ENCODE data around the gene DOCK3. TPM values are rescaled to one million over a fixed set of nuclear protein-coding genes. Genes with fewer than 3 reads are reported as not detected.

DOCK3 gene
- total and polyA plus RNA-seq, 2 of the 4 experiments (the other 2 are of a cell fraction) = under 0.01 to 0.12 TPM

GRCh38 chr3:51057121-51057520 lies 382.4 kb downstream of the DOCK3 start:
- no peak overlapping the region for H2BK15ac ChIP-seq (ENCODE audit: low read depth, low read length)
- H2BK5ac ChIP-seq (ENCODE audit: low read depth, low read length, poor library complexity, severe bottlenecking) = no peak overlapping the region
- WGBS, 2 experiments (ENCODE audit: extremely low coverage in 2 of 2, insufficient read length in 1 of 2) = no CpG with 5 or more reads among the region's 1 CpG
- no peak overlapping the region for H3K23ac ChIP-seq (ENCODE audit: low read depth, low read length)
- H4K8ac ChIP-seq (ENCODE audit: low read depth in 2 of 2, low read length in 2 of 2) = no peak overlapping the region
- POLR2A ChIA-PET (ENCODE audit: unreplicated experiment) = no interaction called here
- H4K91ac ChIP-seq (ENCODE audit: insufficient read depth, low read depth, low read length) = no peak overlapping the region
- H3K18ac ChIP-seq (ENCODE audit: low read depth, low read length) = no peak overlapping the region
- H4K5ac ChIP-seq (ENCODE audit: low read depth, low read length) = no peak overlapping the region
- H2AK5ac ChIP-seq (ENCODE audit: low read depth, low read length) = no peak overlapping the region
- dilution Hi-C loops (cut with HindIII; ENCODE audit: low sequenced_read_pairs, unreplicated experiment) = no loop called here
- no peaks in the 10 kb centered on the region for H3K79me1 ChIP-seq (ENCODE audit: low read depth in 1 of 2, low read length in 2 of 2)
- in situ Hi-C loops (cut with MboI; ENCODE audit: low sequenced_read_pairs) = no loop called here
- H3K4me1 ChIP-seq (ENCODE audit: control insufficient read depth, insufficient read depth, low read length) = no peaks in the 10 kb centered on the region
- no peak overlapping the region for H3K4ac ChIP-seq (ENCODE audit: low read depth, low read length)
- H3K27ac ChIP-seq (ENCODE audit: insufficient read depth, low read length) = no peak overlapping the region
- CTCF ChIA-PET = interaction anchor here (0.7 kb wide), 2 partner anchors 148 to 156 kb away, joined by 3 read pairs; no protein-coding TSS in a partner anchor
- no peak overlapping the region for H3K56ac ChIP-seq (ENCODE audit: extremely low read depth, insufficient read depth, low read length)
- no peak overlapping the region for H2BK120ac ChIP-seq (ENCODE audit: low read depth, low read length)
- H3K9me3 ChIP-seq (ENCODE audit: control insufficient read depth, insufficient read depth, low read length) = no peaks in the 10 kb centered on the region
- H3K27me3 ChIP-seq (ENCODE audit: control insufficient read depth, insufficient read depth, low read length) = no peaks in the 10 kb centered on the region
- H3K14ac ChIP-seq (replicated peaks; ENCODE audit: low read depth, low read length) = no peak overlapping the region
- no peak overlapping the region for H3K9ac ChIP-seq (ENCODE audit: low read depth, low read length)
- intact Hi-C loops (cut with micrococcal nuclease) = no loop called here
- no peak overlapping the region for H2AFZ ChIP-seq (replicated peaks; ENCODE audit: low read length, poor library complexity)
- H3K36me3 ChIP-seq (ENCODE audit: control insufficient read depth, insufficient read depth, low read length) = no peaks in the 10 kb centered on the region
- H3K4me2 ChIP-seq (ENCODE audit: low read depth, low read length) = no peak overlapping the region
- no peaks in the 10 kb centered on the region for H3K9me1 ChIP-seq (ENCODE audit: insufficient read depth, low read length)
- H2BK20ac ChIP-seq (ENCODE audit: low read depth, low read length) = no peak overlapping the region
- DNase-seq (no peak), ATAC-seq (ENCODE audit: low read depth) (no peak)
- no TSS peak for BruUV-seq (replicated peaks)
- H3K4me3 ChIP-seq (ENCODE audit: insufficient read depth, low read depth, low read length) = no peak overlapping the region
- no peaks in the 10 kb centered on the region for H4K20me1 ChIP-seq (ENCODE audit: insufficient read depth, low read length)
- H2AK9ac ChIP-seq (replicated peaks; ENCODE audit: low read depth, low read length, poor library complexity) = no peak overlapping the region
- TF ChIP-seq CHD1 (IDR thresholded peaks at IDR 0.05; ENCODE audit: low read depth, low read length) (no peak), MAFK (IDR thresholded peaks at IDR 0.05; ENCODE audit: low read depth, low read length) (no peak), RAD21 (IDR thresholded peaks at IDR 0.05; ENCODE audit: low read length) (no peak), NFE2L2 (IDR thresholded peaks at IDR 0.05; ENCODE audit: low read depth, low read length) (no peak), CEBPB (IDR thresholded peaks at IDR 0.05; ENCODE audit: low read depth, low read length) (no peak), FOS (IDR thresholded peaks at IDR 0.05; ENCODE audit: low read depth, low read length) (no peak), RCOR1 (IDR thresholded peaks at IDR 0.05; ENCODE audit: insufficient replicate concordance, low read length) (no peak), POLR2A (IDR thresholded peaks at IDR 0.05; ENCODE audit: low read depth, low read length) (no peak), BHLHE40 (IDR thresholded peaks at IDR 0.05; ENCODE audit: low read depth, low read length) (no peak), RFX5 (IDR thresholded peaks at IDR 0.05; ENCODE audit: low read depth, low read length) (no peak), SMC3 (IDR thresholded peaks at IDR 0.05; ENCODE audit: low read depth, low read length) (no peak)
- TF ChIP-seq, protein P1, sequence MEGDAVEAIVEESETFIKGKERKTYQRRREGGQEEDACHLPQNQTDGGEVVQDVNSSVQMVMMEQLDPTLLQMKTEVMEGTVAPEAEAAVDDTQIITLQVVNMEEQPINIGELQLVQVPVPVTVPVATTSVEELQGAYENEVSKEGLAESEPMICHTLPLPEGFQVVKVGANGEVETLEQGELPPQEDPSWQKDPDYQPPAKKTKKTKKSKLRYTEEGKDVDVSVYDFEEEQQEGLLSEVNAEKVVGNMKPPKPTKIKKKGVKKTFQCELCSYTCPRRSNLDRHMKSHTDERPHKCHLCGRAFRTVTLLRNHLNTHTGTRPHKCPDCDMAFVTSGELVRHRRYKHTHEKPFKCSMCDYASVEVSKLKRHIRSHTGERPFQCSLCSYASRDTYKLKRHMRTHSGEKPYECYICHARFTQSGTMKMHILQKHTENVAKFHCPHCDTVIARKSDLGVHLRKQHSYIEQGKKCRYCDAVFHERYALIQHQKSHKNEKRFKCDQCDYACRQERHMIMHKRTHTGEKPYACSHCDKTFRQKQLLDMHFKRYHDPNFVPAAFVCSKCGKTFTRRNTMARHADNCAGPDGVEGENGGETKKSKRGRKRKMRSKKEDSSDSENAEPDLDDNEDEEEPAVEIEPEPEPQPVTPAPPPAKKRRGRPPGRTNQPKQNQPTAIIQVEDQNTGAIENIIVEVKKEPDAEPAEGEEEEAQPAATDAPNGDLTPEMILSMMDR (conservative IDR thresholded peaks at IDR 0.05; ENCODE audit: low read depth, low read length) = no peak

Measured in IMR-90 (cell line).